GF-D8 (cell line): ENCODE data around the gene SAMD9L.
A peak's percentile ranks its signal among the peaks of the same experiment; 100 is the strongest.
"Not testable (repeated sequence)": the region's sequence is repeated elsewhere in the genome, so short reads cannot be mapped to it uniquely, and the experiment has no call there.

Experiments used
- DNase-seq: peaks from one replicate; lab custom pipeline; 2025; lab: John Stamatoyannopoulos, UW

SAMD9L gene

DNA sequence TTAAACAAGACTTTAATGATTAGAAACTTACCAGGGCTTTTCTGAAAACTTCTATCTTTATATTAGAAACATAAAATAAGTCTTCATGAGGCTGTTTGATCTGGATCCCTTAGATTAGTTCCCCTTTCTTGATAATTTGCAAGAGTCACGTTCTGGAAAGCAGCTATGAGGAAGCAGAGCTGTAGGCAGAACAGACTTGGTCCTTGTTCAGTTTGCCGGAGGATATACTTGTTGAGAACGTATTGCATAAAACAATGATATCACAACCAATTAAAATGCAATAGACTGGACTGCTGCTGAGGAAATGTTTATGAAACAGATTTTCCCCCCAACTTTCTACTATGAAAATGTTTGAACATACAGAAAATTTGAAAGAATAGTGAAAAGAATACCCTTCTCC is 2.8 kb downstream of the SAMD9L start:
- DNase-seq = peak; percentile 41

DNA sequence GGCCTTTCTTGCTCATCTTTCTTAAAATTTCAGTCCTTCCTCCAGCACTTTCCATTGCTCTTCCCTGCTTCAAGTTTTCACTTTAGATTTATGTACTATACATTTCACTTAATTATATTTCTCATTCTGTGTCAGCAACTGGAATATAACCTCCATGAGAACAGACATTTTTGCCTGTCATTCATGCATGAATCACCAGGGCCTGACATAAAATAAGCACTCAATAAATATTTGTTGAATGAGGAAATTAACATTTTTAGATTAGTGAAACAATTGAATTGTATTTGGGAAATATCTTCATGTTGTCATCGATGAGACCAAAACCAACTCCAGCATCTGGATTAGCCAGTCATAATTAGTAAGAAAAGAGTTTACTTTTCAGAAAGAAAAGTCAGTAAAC is 6.1 kb downstream of the SAMD9L start:
- no peak for DNase-seq

DNA sequence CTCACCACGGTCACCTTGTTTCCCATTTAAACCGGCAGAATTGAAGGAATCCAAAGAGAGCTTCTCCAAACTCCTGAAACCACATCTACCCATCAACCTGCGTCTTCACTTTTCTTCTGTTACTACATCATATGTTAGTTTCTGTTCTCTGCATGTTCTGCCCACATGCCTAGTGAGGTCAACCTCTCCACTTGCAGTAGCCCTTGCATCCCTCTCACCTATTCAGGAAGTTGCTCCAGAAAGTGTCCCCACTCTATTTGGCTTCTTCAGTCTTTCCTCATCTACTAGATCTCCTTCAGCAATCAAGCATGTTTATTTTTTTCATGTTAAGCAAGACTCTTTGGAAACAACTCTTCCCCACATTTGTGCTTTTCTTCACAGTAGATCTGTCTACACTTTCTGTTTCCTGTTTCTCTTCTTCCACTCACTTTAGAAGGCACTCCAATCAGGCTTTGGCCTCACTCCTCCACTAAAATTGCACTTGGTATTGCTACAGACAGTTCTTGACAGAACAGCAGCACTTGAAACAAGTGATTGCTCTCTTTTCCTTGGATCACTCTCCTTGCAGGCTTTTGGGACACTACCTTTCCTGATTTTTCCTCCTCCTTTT is 7.5 kb downstream of the SAMD9L start:
- no peak for DNase-seq

DNA sequence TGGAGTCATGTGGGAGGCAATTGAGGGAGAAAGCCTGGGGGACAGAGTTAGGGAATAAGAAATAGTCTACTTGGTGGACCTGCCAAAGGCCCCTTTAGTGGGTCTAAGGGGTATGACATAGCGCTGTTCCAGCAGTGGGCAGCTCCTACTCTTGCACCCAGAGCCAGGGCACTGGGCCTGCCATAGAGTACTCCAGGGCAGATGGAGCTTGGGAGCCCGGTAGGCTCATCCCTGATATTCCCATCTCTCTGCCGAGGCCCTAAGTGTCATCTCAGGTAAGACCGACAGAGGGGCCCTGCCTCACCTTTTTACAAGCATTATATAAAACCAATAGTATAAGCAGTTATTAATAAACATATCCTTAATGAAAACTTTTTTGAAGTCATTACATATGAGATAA is 9.6 kb downstream of the SAMD9L start:
- DNase-seq = no peak

DNA sequence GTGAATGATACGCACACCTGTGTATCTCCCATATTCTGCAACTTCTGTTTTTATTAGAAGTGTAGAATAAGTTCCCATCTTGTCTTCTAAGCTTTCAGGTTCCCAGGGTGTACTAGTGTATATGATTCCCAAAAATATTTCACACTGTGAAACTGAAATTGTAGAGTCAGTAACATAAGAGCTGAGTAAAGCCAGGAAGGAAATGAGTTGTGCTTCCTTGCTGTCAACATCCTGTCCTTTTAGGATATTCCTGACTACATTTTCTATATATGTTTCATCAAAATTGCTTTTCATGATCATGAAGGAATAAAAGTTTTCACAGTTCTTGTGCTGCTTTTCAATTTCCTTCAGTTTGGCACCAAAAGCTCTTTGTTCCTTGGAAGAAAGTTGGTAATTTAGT is 15.2 kb downstream of the SAMD9L start:
- DNase-seq = no peak

DNA sequence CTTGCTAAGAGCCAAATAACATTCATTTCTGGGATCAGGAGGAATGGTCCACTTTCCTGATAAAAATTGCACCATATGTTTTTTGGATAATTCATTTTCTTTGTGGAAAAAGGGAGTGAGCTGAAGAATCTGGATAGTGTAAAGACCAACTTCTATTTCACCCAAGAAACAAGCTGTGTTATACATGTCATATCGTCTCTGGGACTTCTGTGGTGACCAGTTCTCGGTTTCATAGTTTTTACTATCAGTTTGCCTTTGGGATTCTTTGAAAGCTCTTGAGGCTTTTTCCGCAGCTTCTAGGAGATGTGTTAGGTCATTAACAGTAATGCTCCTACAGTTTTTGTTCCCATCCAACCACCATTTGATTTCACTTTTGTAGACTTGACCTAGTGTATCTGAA is 16.0 kb downstream of the SAMD9L start:
- no peak for DNase-seq

DNA sequence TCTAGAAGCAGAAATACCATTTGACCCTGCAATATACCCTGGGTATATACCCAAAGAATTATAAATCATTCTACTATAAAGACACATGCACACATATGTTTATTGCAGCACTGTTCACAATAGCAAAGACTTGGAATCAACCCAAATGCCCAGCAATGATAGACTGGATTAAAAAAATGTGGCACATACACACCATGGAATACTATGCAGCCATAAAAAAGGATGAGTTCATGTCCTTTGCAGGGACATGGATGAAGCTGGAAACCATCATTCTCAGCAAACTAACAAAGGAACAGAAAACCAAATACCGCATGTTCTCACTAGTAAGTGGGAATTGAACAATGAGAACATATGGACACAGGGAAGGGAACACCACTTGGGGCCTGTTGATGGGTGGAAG is 21.2 kb downstream of the SAMD9L start:
- DNase-seq = not testable (repeated sequence)

DNA sequence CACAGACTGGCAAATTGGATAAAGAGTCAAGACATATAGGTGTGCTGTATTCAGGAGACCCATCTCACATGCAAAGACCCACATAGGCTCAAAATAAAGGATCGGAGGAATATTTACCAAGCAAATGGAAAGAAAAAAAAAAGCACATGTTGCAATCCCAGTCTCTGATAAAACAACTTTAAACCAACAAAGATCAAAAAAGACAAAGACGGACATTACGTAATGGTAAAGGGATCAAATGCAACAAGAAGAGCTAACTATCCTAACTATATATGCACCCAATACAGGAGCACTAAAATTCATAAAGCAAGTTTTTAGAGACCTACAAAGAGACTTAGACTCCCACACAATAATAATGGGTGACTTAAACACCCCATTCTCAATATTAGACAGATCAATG is 24.7 kb downstream of the SAMD9L start:
- not testable (repeated sequence) for DNase-seq

DNA sequence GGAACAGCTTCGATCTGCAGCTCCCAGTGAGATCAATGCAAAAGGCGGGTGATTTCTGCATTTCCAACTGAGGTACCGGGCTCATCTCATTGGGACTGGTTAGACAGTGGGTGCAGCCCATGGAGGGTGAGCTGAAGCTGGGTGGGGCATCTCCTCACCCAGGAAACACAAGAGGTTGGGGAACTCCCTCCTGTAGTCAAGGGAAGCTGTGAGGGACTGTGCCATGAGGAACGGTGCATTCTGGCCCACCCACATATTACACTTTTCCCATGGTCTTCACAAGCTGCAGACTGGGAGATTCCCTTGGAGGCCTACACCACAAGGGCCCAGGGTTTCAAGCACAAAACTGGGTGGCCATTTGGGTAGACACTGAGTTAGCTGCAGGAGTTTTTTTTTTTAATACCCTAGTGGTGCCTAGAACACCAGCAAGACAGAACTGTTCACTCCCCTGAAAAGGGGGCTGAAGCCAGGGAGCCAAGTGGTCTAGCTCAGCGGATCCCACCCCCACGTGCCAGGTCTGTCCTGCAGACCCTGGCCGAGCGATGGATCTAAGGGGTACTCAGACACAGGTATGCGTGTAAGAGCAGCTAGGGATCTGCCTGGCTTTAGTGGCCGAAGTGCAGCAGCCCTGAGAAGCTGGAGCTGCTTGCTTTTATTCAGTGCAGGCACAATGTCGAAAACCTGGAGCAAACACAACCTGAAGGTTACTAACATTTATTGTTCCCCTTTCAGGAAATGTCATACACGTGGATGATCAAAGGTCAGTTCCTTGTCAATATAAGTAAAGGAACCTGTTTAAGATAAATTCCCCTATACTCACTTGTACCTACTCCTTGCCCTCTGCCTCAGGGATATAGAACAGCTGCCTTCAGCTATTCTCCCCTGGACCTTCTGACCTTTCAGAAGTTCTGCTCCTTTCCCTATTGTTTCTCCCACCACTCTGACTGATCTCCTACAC is 27.3 kb downstream of the SAMD9L start:
- no peak for DNase-seq

DNA sequence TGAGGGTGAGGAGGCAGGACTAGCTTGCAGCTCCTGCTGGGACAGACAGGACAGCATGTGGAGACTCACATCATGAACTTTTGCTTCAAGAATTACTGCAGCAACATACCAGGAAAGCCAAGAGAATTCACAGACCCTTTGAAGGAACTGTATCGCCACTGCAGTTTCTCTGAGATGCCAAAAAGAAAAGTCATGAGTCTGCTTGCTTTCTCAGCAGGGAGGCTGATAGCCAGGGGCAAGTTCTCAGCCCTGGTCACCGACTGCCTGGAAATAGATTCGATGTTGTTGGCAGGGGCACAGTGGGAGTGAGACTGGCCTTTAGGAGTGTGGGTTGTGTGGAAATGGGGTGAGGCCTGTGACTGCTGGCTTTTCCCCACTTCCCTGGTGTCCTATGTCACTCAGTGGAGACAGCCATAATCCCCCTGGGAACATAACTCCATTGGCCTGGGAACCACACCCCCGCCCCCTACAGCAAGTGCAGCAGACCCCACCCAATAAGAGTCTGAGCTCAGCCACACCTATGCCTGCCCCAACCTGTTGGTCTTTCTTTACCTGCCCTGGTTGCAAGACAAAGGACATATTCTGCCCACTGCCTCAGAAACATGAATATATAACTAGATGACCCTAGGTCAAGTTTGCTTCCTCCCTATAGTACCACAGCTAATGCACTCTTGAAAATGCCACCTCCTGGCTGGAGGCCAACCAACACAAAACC is 28.8 kb downstream of the SAMD9L start:
- no peak for DNase-seq

DNA sequence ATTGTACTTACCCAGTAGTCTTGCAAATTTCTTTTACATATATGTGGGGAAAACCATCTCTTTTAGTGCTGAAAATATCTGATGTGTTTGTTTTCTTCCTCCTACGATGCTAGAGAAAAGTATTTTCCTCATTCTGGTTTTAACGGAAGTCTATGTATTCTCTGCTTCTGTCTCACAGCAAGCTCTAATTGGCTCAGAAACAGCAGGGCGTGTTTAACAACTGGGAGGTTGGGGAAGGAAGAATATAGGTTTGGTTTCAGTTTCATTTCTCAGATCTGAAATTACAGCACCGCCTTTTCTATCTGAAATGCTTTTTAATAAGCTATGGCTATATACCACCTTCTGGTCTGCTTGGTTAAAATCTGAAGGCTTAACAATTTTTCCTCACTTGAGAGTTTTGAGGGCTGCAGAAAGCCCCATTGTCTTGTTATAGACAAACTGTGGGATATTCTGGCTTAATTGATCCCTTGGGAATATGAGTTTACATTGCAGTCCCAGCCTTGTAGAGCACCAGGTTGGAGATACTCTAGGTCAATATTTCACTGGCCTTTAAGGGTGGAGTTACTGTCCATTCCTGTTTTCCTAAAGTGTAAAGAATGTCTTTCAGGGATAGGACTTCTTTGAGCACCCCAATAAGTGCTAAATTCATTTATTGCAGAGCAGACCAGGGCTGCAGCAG is 30.2 kb downstream of the SAMD9L start, which contains the start of gene SAMD9:
Gene SAMD9, minus strand, starts transcription at position 128 of the 679 bp plus-strand sequence. CDS start 11,882 bp downstream, outside the sequence.
- DNase-seq = peak; percentile 81

DNA sequence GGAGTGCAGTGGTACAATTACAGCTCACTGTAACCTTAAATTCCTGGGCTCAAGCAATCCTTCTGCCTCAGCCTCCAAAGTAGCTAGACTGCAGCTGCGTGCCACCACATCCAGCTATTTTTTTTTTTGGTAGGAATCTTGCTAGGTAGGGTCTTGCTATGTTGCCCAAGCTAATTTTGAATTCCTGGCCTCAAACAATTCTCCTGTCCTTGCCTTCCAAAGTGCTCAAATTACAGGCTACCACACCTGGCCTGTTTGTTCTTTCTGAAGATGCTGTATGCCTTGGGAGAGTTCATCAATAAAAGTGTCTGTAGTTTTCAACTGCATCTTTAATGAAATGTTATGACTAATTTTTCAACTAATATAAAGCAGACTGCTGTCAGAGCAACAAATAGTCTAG is 30.9 kb downstream of the SAMD9L start:
- no peak for DNase-seq

DNA sequence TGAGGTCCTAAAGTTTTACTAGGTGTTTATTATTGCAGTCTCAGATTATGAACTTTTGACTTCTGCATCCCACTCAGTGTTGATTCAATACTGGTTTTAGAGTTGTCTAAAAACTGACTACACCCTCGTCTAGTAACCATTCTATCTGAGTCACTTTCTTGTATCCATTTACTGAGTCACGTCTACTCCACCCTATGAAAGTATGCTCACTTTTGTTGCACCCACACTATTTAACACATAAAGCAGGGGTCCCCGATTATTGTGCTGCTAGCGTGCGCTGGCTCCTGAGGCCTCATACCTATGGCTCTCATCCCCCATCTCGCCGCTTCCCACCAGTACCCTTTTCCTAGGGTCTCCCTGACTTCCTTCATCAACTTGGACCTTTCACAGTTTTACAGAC is 32.4 kb downstream of the SAMD9L start:
- no peak for DNase-seq

DNA sequence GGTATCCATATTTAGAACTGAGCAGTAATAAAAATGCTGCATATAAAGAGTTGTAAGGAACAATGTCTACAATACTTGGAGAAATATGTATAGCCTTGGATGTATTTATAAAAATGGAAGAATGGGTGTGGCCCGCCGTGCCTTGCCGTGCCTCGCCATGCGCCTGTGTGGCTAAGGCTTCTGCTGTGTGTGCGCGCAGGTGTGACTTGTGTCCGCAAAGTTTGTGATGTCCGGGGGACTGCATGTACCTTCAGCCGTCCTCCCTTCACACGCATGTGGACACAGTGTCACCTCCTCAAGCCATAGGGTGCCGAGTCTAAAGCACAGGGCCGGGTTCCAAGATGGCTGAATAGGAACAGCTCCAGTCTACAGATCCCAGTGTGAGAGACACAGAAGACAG is 40.2 kb downstream of the SAMD9L start:
- DNase-seq = no peak

DNA sequence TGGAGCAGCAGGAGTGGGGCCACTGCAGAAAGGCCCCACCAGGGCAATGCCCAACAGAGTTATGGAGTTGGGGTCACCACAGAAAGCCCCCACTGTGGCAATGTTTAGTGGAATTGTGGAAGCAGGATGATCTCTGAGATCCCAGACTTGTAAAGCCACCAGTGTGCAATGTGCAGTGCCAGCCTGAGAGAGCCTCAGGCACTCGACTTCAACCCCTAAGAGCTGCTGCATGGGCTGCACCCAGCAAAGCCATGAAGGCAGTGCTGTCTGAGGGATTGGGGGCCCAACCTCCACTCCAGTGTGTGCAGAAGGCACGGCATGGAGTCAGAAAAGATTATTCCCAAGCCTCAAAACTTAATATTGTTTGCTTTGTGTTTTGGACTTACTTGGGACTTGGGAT is 50.8 kb downstream of the SAMD9L start:
- no peak for DNase-seq

DNA sequence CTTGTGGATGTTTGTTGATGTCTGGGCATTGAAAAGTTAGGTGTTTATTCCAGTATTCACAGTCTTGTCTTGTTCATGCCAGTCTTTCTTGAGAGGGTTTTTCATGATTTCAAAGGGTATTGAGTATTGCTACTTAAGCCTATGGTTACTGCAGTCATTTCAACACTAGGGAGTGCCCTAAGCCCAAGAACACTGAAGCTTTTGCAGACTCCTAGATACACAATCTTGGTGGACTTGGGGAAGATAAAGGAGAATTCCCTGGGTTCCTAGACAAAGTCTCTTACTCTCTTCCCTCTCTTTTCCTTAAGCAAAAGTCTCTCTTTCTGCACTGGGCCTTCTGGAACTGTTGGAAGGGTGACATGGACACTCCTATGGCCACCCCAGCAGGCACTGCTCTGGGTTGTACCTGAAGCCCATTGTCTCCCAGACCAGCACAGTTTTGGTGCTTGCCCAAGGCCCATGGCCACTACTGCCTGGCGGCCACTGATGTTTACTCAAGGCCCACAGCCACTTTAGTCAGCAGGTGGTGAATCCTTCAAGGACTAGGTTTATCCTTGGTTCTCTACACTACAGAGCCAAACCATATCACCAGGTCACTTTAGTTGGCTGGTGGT is 55.3 kb downstream of the SAMD9L start:
- no peak for DNase-seq
